Endothelial cell of coronary artery (primary cell): ENCODE measurements around the gene APOBEC4. TPM values are rescaled to one million over a fixed set of nuclear protein-coding genes. Genes with fewer than 3 reads are reported as not detected.

Experiments
- total RNA-seq: library from RNA; depleted of rRNA; stranded (reverse); fragments of >200 nt; gene quantifications from 2 replicates; pipeline ENCODE4 v1.2.3, GENCODE V29; 2014

APOBEC4 gene, protein sequence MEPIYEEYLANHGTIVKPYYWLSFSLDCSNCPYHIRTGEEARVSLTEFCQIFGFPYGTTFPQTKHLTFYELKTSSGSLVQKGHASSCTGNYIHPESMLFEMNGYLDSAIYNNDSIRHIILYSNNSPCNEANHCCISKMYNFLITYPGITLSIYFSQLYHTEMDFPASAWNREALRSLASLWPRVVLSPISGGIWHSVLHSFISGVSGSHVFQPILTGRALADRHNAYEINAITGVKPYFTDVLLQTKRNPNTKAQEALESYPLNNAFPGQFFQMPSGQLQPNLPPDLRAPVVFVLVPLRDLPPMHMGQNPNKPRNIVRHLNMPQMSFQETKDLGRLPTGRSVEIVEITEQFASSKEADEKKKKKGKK
- not detected in 2 replicates for total RNA-seq

DNA sequence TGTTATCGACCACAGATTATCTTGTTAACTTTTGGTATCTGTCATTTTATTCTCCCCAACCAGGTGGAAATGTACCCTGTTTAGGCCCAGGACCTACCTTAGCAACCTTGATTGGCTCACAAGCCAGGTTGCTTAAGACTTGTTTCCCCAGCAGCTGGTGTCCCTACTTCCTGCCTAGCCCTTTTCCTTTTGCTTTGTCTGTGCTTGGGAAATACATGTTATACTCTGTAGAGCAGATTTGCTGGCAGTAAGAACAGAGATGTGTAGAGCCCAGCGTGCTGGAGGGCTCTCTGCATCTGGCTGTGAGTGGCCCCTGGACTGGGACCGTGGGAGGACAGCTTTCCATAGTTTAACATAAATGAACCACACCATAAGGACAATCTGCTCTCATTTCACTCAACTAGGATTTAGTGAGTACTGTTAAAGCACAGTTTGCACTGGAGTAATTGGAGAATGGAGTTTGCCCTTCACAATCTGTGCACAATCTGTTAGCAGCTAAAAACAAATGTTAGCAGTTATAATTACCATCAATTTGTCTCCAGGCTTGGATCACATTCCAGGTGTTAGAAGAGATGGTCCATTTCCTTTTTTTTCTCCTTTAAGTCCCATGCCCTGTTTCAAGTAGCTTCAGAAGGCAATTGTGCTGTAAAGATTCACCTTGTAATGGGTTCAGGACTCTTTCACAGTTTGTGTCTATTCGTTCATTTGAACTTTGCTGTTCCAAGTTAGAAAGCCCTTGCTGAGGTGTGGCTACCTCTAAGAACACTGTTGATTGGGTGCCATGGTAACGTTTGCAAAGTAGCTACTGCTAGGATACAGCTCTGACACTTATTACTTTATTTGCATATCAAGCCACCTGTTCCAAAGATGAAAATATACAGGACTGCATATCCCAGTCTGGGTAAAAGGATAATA, at the start of gene APOBEC4:
Gene APOBEC4, minus strand, starts transcription at position 770 of the 915 bp plus-strand sequence. CDS start 4,535 bp downstream, outside the sequence.

DNA sequence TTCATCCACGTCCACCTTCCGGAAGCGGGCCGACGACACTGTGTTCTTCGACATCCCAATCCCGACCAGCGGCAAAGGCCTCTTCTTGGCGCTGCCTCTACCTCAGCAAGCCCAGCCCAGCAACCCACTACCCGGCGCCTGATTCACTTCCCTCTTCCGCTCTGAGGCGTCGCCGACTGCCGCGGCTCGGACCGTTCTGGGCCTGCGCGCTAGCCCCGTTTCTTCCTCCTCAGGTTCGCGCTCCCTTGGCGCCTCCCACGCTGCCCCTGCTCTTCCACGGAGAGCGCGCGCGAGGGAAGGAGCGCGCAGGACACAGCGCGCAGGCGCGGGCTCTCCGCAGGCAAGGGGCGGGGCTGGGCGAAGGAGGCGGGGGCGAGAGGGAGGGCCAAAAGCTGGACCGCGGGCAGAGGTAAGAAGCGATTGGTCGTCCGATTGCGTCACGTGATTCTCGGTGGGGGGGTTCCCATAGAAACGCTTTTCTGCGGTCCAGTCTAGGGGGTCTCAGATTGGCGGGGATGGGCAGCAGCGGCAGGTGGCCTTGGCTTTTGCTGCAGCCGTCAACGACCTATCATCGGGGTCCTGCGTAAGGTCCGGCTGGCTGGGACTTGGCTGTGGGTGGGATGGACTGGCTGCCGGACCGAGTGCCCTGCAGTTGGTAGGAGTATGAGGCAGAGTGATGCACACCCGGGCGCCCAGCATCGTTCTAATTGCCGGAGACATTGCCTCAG, 17.3 kb downstream of the APOBEC4 start, which contains the start of gene ARPC5:
Gene ARPC5, minus strand, starts transcription at position 178 of the 728 bp plus-strand sequence. Its CDS starts 124 bp downstream, at position 54.

Other genes starting within 250 kb of the APOBEC4 start
- 0.45 and 0.47 TPM in 2 replicates for gene NMNAT2, start 234.9 kb downstream of the APOBEC4 start, total RNA-seq
- gene SMG7, start 180.8 kb downstream of the APOBEC4 start, total RNA-seq: 18.6 and 27.6 TPM in 2 replicates
- gene NCF2, start 62.9 kb downstream of the APOBEC4 start, total RNA-seq: 0.09 TPM in 1 of 2 replicates, not detected in the other
- 370 and 417 TPM in 2 replicates for gene ARPC5, start 17.5 kb downstream of the APOBEC4 start, total RNA-seq
- gene RGL1, start 151.8 kb upstream of the APOBEC4 start, total RNA-seq: 12.9 and 18.4 TPM in 2 replicates